GM12874 (cell line): ENCODE measurements around the gene TNNC1.

ENCODE experiments used
- TF ChIP-seq, protein P1 (sequence below): IDR thresholded peaks from 2 replicates; pipeline ENCODE4 v1.5.1; 2011; ENCODE audit warnings: low read depth, mild to moderate bottlenecking, control low read depth, low read length, moderate library complexity; ENCODE audit not compliant: insufficient read depth

The TNNC1 gene

DNA sequence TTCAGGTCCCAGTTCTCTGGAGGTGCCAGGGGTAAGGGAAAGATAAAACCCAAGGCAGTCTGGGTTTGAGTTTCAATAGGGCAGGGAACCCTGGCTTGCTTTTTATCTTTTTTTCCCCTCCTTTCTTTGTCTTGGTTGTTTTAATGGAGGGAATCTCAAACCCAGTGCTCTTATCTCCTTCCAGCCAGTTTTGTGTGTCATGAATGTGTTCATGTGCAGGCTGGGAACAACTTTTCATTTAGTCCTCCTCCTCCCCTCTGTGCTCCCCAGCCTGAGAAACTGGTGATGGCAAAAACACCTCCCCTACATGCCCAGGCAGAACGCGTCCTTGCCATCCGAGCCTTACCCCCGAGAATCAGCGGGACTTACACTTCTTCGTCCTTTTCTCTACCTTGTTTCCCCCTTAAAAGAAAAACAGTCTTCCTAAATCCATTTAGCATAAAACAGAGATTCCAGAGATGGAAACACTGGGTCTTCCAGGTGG, 19.8 kb downstream of the TNNC1 start:
- TF ChIP-seq, protein P1, sequence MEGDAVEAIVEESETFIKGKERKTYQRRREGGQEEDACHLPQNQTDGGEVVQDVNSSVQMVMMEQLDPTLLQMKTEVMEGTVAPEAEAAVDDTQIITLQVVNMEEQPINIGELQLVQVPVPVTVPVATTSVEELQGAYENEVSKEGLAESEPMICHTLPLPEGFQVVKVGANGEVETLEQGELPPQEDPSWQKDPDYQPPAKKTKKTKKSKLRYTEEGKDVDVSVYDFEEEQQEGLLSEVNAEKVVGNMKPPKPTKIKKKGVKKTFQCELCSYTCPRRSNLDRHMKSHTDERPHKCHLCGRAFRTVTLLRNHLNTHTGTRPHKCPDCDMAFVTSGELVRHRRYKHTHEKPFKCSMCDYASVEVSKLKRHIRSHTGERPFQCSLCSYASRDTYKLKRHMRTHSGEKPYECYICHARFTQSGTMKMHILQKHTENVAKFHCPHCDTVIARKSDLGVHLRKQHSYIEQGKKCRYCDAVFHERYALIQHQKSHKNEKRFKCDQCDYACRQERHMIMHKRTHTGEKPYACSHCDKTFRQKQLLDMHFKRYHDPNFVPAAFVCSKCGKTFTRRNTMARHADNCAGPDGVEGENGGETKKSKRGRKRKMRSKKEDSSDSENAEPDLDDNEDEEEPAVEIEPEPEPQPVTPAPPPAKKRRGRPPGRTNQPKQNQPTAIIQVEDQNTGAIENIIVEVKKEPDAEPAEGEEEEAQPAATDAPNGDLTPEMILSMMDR = no peak

DNA sequence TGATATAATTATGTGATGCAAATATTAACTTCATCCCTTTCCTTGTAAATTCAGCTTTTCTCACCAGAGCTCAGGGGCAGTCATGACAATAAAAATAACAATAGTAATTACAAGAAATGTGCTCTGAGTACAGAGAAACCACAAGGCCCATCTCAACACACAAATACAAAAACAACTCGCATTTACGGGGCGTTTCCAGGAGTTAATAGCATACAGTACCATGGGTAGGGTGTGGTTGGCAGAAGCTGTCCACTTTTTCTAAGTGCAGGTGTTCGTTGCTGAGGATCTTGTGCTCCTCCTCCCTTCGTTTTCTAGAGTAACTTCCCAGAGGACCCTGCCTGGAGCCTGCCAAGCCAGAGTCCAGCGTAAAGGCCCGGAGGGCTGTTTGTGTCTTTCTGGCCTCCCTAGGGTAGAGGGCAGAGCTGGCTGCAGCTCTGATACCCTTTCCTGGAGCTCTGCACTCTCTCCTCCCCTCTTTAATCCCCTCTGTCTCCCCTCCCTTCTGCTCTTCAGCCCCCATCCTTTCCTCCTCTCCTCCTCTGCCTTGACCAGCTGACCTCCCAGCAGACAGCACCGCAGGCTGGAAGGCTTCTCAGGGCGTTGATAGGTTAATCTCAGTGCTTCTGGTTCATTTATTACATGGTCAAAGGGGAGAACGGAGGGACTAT, 20.4 kb downstream of the TNNC1 start:
- TF ChIP-seq, protein P1 = no peak

DNA sequence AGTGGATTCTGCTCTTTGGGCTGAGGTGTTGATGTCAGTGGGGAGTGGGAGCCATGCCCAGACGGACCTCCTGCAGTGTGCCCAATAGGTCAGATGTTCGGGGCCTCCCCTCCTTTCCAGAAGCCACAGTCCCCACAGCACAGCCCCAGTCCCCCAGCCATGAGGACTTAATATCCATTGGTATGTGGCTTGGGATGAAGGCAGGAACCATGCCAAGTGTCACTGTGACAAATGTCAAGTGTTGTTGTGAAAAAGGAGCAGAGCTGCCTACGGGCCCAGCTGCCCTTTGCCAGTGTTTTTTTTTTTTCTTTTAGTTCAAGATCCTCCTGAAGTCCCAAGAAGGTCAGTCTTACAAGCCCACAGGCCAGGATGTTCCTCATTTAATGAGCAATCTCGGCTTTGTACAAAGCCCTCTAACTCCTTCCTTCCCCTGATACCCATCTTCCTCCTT, 21.1 kb downstream of the TNNC1 start:
- TF ChIP-seq, protein P1 = no peak

- TF ChIP-seq, protein P1 = no peak
These were observed 21.6 kb downstream of the TNNC1 start for GRCh38 chr3:52432225-52432624.

- TF ChIP-seq, protein P1 = no peak
These were observed 22.2 kb downstream of the TNNC1 start for GRCh38 chr3:52431459-52432223.

- TF ChIP-seq, protein P1 = no peak
These were observed 23.4 kb downstream of the TNNC1 start for GRCh38 chr3:52430416-52430810.

DNA sequence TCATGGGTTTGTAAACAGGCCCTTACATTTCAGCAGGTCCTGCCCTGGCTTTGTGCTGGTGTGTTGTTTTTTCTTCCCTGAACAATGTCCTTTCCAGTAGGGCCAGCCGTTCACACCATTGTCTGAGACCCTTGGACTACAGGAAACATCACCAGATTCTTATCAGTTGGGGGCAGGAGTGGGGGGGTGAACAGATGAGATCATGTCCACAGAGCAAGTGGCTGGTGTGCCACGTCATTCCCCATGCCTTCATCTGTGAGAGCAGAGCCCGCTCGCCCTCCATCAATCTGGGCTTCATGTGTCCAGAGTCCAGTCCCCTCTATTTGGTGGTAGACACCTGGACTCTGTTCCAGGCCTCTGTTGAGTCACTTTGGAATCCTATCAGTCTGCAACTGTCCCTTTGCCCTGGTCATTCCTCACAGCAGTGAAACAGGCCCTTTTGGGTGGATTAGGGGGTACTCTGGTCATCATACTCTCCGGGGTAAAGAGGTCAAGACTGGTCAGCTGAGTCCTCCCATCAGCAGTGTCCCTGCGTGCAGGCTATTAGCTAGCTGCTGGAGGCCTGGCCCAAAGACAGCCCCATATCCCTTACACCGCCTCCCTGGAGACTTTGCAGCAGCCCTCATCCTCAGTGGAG, 23.9 kb downstream of the TNNC1 start:
- TF ChIP-seq, protein P1 = no peak
